Activated CD4-positive, alpha-beta T cell treated with anti-CD3 and anti-CD28 coated beads, Interleukin-2, Interleukin-4, amounts not matched to agents 100 ng/mL and 50 ng/mL, durations not matched to agents 16 hours and 8 hours (primary cell): ENCODE measurements around the gene KIF4B.
"Not testable (repeated sequence)": the region's sequence is repeated elsewhere in the genome, so short reads cannot be mapped to it uniquely, and the experiment has no call there.

Source experiments
- DNase-seq: peaks from one replicate; pipeline ENCODE4 v3.0.0-alpha.2; 2020; ENCODE audit warnings: low spot score

Gene KIF4B

GRCh38 chr5:155008669-155009068, 4.9 kb upstream of the KIF4B start:
- no peak for DNase-seq

- DNase-seq: no peak
Observed at GRCh38 chr5:155010881-155011280, 2.7 kb upstream of the KIF4B start.

GRCh38 chr5:155015239-155015638, 1.7 kb downstream of the KIF4B start:
- peak; percentile 25 for DNase-seq

- peak; percentile 40 for DNase-seq
Observed at GRCh38 chr5:155017610-155018009, 4.1 kb downstream of the KIF4B start.

- no peak for DNase-seq
Observed at GRCh38 chr5:155019601-155020226, 6.2 kb downstream of the KIF4B start.

- no peak for DNase-seq
Observed at GRCh38 chr5:155021842-155022241, 8.3 kb downstream of the KIF4B start.

- DNase-seq: no peak
Observed at GRCh38 chr5:155023320-155023719, 9.8 kb downstream of the KIF4B start.

GRCh38 chr5:155024015-155024414, 10.5 kb downstream of the KIF4B start:
- DNase-seq: no peak

- DNase-seq: no peak
Observed at GRCh38 chr5:155025895-155026294, 12.3 kb downstream of the KIF4B start.

GRCh38 chr5:155027993-155028629, 14.6 kb downstream of the KIF4B start:
- DNase-seq: no peak

GRCh38 chr5:155029240-155029639, 15.7 kb downstream of the KIF4B start:
- DNase-seq: no peak

- DNase-seq: not testable (repeated sequence)
Observed at GRCh38 chr5:155034145-155034744, 20.7 kb downstream of the KIF4B start.

GRCh38 chr5:155035087-155035486, 21.5 kb downstream of the KIF4B start:
- not testable (repeated sequence) for DNase-seq

- no peak for DNase-seq
Observed at GRCh38 chr5:155040984-155041653, 27.6 kb downstream of the KIF4B start.

GRCh38 chr5:155044591-155044990, 31.0 kb downstream of the KIF4B start:
- DNase-seq: no peak

- DNase-seq: no peak
Observed at GRCh38 chr5:155046591-155046990, 33.0 kb downstream of the KIF4B start.

GRCh38 chr5:155047818-155048217, 34.3 kb downstream of the KIF4B start:
- no peak for DNase-seq

- no peak for DNase-seq
Observed at GRCh38 chr5:155049569-155050383, 36.2 kb downstream of the KIF4B start.

- DNase-seq: no peak
Observed at GRCh38 chr5:155050384-155051019, 36.9 kb downstream of the KIF4B start.

- no peak for DNase-seq
Observed at GRCh38 chr5:155052532-155052931, 39.0 kb downstream of the KIF4B start.

GRCh38 chr5:155053501-155053900, 39.9 kb downstream of the KIF4B start:
- no peak for DNase-seq
